Mesenchymal stem cell (in vitro differentiated cells and primary cell): ENCODE measurements around the gene CZIB.

Experiments used
- DNase-seq: peaks from one replicate; pipeline ENCODE4 v3.0.0-alpha.2; 2013
- H2AFZ ChIP-seq: one replicate; pipeline ENCODE4 v1.6.1; 2013; ENCODE audit warnings: low read depth, mild to moderate bottlenecking, control low read depth, inconsistent platforms, low read length, moderate library complexity
- H2AK5ac ChIP-seq: 2 replicates; pipeline ENCODE4 v1.6.1; 2013; ENCODE audit warnings: low read length, moderate library complexity, mild to moderate bottlenecking, inconsistent platforms; ENCODE audit not compliant: severe bottlenecking
- H2BK120ac ChIP-seq: one replicate; pipeline ENCODE4 v1.6.1; 2013; ENCODE audit warnings: low read depth, mild to moderate bottlenecking, inconsistent platforms, low read length, moderate library complexity
- H2BK12ac ChIP-seq, 2 experiments: one replicate each; pipeline ENCODE4 v1.6.1; 2013; ENCODE audit warnings: inconsistent platforms in 2 of 2, low read length in 2 of 2, mild to moderate bottlenecking in 2 of 2, moderate library complexity in 2 of 2, control low read depth in 1 of 2
- H2BK15ac ChIP-seq: one replicate; pipeline ENCODE4 v1.6.1; 2013; ENCODE audit warnings: mild to moderate bottlenecking, low read depth, inconsistent platforms; ENCODE audit not compliant: poor library complexity, severe bottlenecking
- H2BK5ac ChIP-seq: 2 replicates; pipeline ENCODE4 v1.6.1; 2013; ENCODE audit warnings: low read depth, mild to moderate bottlenecking, low read length, control low read depth, inconsistent platforms; ENCODE audit not compliant: poor library complexity, severe bottlenecking
- H3K14ac ChIP-seq, 2 experiments: one replicate each; pipeline ENCODE4 v1.6.1; 2013; ENCODE audit warnings: inconsistent platforms in 2 of 2, low read length in 2 of 2, control low read depth in 1 of 2, mild to moderate bottlenecking in 1 of 2, moderate library complexity in 1 of 2
- H3K18ac ChIP-seq, 2 experiments: one replicate each; pipeline ENCODE4 v1.6.1; 2013; ENCODE audit warnings: inconsistent platforms in 2 of 2, low read length in 2 of 2, control low read depth in 1 of 2, low read depth in 1 of 2, mild to moderate bottlenecking in 1 of 2
- H3K23ac ChIP-seq, 2 experiments: one replicate each; pipeline ENCODE4 v1.6.1; 2013; ENCODE audit warnings: inconsistent platforms in 2 of 2, low read length in 2 of 2, mild to moderate bottlenecking in 2 of 2, moderate library complexity in 2 of 2, control low read depth in 1 of 2
- H3K27ac ChIP-seq: 2 replicates; pipeline ENCODE4 v1.5.1; 2013; ENCODE audit warnings: mild to moderate bottlenecking, moderate library complexity, low read length, control low read depth, inconsistent platforms; ENCODE audit not compliant: poor library complexity, severe bottlenecking
- H3K27me3 ChIP-seq, 2 experiments: 2 replicates each; pipeline versions ENCODE4 v1.6.1 to v1.7.0; 2013; ENCODE audit warnings: low read length in 2 of 2, mild to moderate bottlenecking in 2 of 2, moderate library complexity in 2 of 2, control low read depth in 1 of 2, inconsistent platforms in 1 of 2; ENCODE audit not compliant: control insufficient read depth in 1 of 2, insufficient read depth in 1 of 2
- H3K36me3 ChIP-seq, 2 experiments: 2 replicates each; pipeline versions ENCODE4 v1.6.1 to v1.7.0; 2013; ENCODE audit warnings: low read length in 2 of 2, control low read depth in 1 of 2, inconsistent platforms in 1 of 2, low read depth in 1 of 2, mild to moderate bottlenecking in 1 of 2; ENCODE audit not compliant: insufficient read depth in 2 of 2, control insufficient read depth in 1 of 2
- H3K4ac ChIP-seq, 2 experiments: one replicate each; pipeline ENCODE4 v1.6.1; 2013; ENCODE audit warnings: inconsistent platforms in 2 of 2, low read length in 2 of 2, mild to moderate bottlenecking in 2 of 2, moderate library complexity in 2 of 2, control low read depth in 1 of 2, low read depth in 1 of 2
- H3K4me1 ChIP-seq: 2 replicates; pipeline ENCODE4 v1.6.1; 2013; ENCODE audit warnings: low read depth, low read length, control low read depth; ENCODE audit not compliant: control insufficient read depth, insufficient read depth
- H3K4me2 ChIP-seq: 2 replicates; pipeline ENCODE4 v1.6.1; 2013; ENCODE audit warnings: low read length, mild to moderate bottlenecking, inconsistent platforms; ENCODE audit not compliant: poor library complexity, severe bottlenecking
- H3K4me3 ChIP-seq, 2 experiments: 2 replicates each; pipeline versions ENCODE4 v1.5.1 to v1.7.0; 2013; ENCODE audit warnings: low read length in 2 of 2, mild to moderate bottlenecking in 2 of 2, control low read depth in 1 of 2, low read depth in 1 of 2; ENCODE audit not compliant: insufficient read depth in 1 of 2
- H3K79me1 ChIP-seq: replicated peaks from 2 replicates; pipeline ENCODE4 v1.6.1; 2013; ENCODE audit warnings: mild to moderate bottlenecking, control low read depth, low read length, inconsistent platforms; ENCODE audit not compliant: poor library complexity, severe bottlenecking
- H3K9ac ChIP-seq: 2 replicates; pipeline ENCODE4 v1.7.0; 2013; ENCODE audit warnings: mild to moderate bottlenecking, low read length, moderate library complexity
- H3K9me3 ChIP-seq: 2 replicates; pipeline ENCODE4 v1.7.0; 2013; ENCODE audit warnings: mild to moderate bottlenecking, low read length; ENCODE audit not compliant: control insufficient read depth
- H4K8ac ChIP-seq: one replicate; pipeline ENCODE4 v1.6.1; 2013; ENCODE audit warnings: inconsistent platforms, mild to moderate bottlenecking, low read length, moderate library complexity
- H4K91ac ChIP-seq: one replicate; pipeline ENCODE4 v1.6.1; 2013; ENCODE audit warnings: mild to moderate bottlenecking, low read length, inconsistent platforms
- WGBS: methylation state at CpG from one replicate; pipeline ENCODE4 v1.1.7; 2013; ENCODE audit warnings: mixed read lengths; 5-methylcytosine and 5-hydroxymethylcytosine counted together

The CZIB gene

GRCh38 chr1:53196485-53197290, 23.7 kb downstream of the CZIB start, which contains the start of gene CPT2:
CPT2 (plus strand) TSS chr1:53196824; CDS start chr1:53196944, 120 bp downstream.
- Histone ChIP-seq H3K27ac (peak within 1 kb of the TSS; percentile 30), H4K8ac (peak within 1 kb of the TSS; percentile 98), H3K14ac (peak within 1 kb of the TSS; percentile 82 to 85), H4K91ac (peak within 1 kb of the TSS; percentile 98), H3K9ac (peak within 1 kb of the TSS; percentile 97), H3K36me3 (peaks cover 0 to 13% of the 10 kb centered on the region in 2 experiments), H3K9me3 (no peaks in the 10 kb centered on the region), H2AK5ac (peak within 1 kb of the TSS; percentile 52), H2AFZ (peak within 1 kb of the TSS; percentile 75), H3K79me1 (peaks cover 18% of the 10 kb centered on the region), H3K4me1 (peaks cover 5% of the 10 kb centered on the region), H3K27me3 (no peaks in the 10 kb centered on the region), H3K4me3 (peak within 1 kb of the TSS; percentile 76 to 83), H2BK5ac (peak within 1 kb of the TSS; percentile 90), H2BK12ac (no peak within 1 kb of the TSS), H3K4ac (peak within 1 kb of the TSS; percentile 95 to 99), H3K23ac (no peak within 1 kb of the TSS), H2BK15ac (peak within 1 kb of the TSS; percentile 23), H3K4me2 (peak within 1 kb of the TSS; percentile 69), H3K18ac (peak within 1 kb of the TSS; percentile 81 to 99), H2BK120ac (peak within 1 kb of the TSS; percentile 75)
- peak; percentile 93 for DNase-seq
- WGBS = under 1% methylated on average over 55 of the region's 57 CpGs

- peak overlapping the region in 1 of 2 experiments; percentile 83 for H3K4me3 ChIP-seq
- H3K14ac ChIP-seq = no peak overlapping the region
- H3K27ac ChIP-seq = no peak overlapping the region
- H2BK15ac ChIP-seq = no peak overlapping the region
- peaks cover 18% of the 10 kb centered on the region for H3K79me1 ChIP-seq
- H3K9ac ChIP-seq = peak overlapping the region; percentile 97
- H3K18ac ChIP-seq = no peak overlapping the region
- H3K36me3 ChIP-seq = peaks cover 0 to 6% of the 10 kb centered on the region in 2 experiments
- H2AK5ac ChIP-seq = no peak overlapping the region
- H2BK12ac ChIP-seq = no peak overlapping the region
- H3K27me3 ChIP-seq = no peaks in the 10 kb centered on the region
- no peak overlapping the region for H3K4ac ChIP-seq
- peaks cover 5% of the 10 kb centered on the region for H3K4me1 ChIP-seq
- 82% methylated on average over 6 of the region's 9 CpGs for WGBS
- H2AFZ ChIP-seq = no peak overlapping the region
- H2BK120ac ChIP-seq = no peak overlapping the region
- peak overlapping the region; percentile 58 for H3K4me2 ChIP-seq
- no peak overlapping the region for H4K91ac ChIP-seq
- peak overlapping the region; percentile 57 for H4K8ac ChIP-seq
- no peak for DNase-seq
- no peaks in the 10 kb centered on the region for H3K9me3 ChIP-seq
- no peak overlapping the region for H3K23ac ChIP-seq
- H2BK5ac ChIP-seq = no peak overlapping the region
Observed at GRCh38 chr1:53196017-53196484, 24.4 kb downstream of the CZIB start.

GRCh38 chr1:53195246-53196016, 25.0 kb downstream of the CZIB start:
- Histone ChIP-seq H3K4me1 (peaks cover 6% of the 10 kb centered on the region), H3K4me2 (no peak overlapping the region), H3K23ac (no peak overlapping the region), H2AK5ac (no peak overlapping the region), H3K36me3 (peaks cover 0 to under 1% of the 10 kb centered on the region in 2 experiments), H2BK5ac (no peak overlapping the region), H3K18ac (no peak overlapping the region), H2AFZ (no peak overlapping the region), H3K79me1 (peaks cover 13% of the 10 kb centered on the region), H2BK15ac (no peak overlapping the region), H3K27ac (no peak overlapping the region), H3K27me3 (no peaks in the 10 kb centered on the region), H3K9ac (peak overlapping the region; percentile 97), H3K14ac (no peak overlapping the region), H4K8ac (no peak overlapping the region), H3K9me3 (no peaks in the 10 kb centered on the region), H3K4me3 (peak overlapping the region in 1 of 2 experiments; percentile 83), H3K4ac (no peak overlapping the region), H2BK12ac (no peak overlapping the region), H4K91ac (no peak overlapping the region), H2BK120ac (no peak overlapping the region)
- no peak for DNase-seq
- WGBS = 96% methylated on average over 11 of the region's 11 CpGs

- H3K27me3 ChIP-seq = no peaks in the 10 kb centered on the region
- no peak overlapping the region for H2BK5ac ChIP-seq
- DNase-seq = no peak
- 90% methylated on average over 10 of the region's 10 CpGs for WGBS
- no peak overlapping the region for H4K8ac ChIP-seq
- no peak overlapping the region for H3K9ac ChIP-seq
- H2BK120ac ChIP-seq = no peak overlapping the region
- H3K4me3 ChIP-seq = no peak overlapping the region
- H3K4ac ChIP-seq = no peak overlapping the region
- H3K4me1 ChIP-seq = peaks cover 3% of the 10 kb centered on the region
- no peak overlapping the region for H3K18ac ChIP-seq
- H2BK15ac ChIP-seq = no peak overlapping the region
- no peak overlapping the region for H2AK5ac ChIP-seq
- H2BK12ac ChIP-seq = no peak overlapping the region
- H3K23ac ChIP-seq = no peak overlapping the region
- no peaks in the 10 kb centered on the region for H3K36me3 ChIP-seq
- H4K91ac ChIP-seq = no peak overlapping the region
- H3K79me1 ChIP-seq = no peaks in the 10 kb centered on the region
- no peak overlapping the region for H2AFZ ChIP-seq
- no peak overlapping the region for H3K14ac ChIP-seq
- H3K9me3 ChIP-seq = no peaks in the 10 kb centered on the region
- no peak overlapping the region for H3K27ac ChIP-seq
- H3K4me2 ChIP-seq = no peak overlapping the region
Observed at GRCh38 chr1:53190210-53190611, 30.2 kb downstream of the CZIB start.
